Adrenal gland (tissue), 12 donors: ENCODE data around the gene GCSAML. TPM values are rescaled to one million over a fixed set of nuclear protein-coding genes. Genes with fewer than 3 reads are reported as not detected.

Experiments
- DNase-seq, 7 donors: peaks; one replicate each; pipeline ENCODE4 v3.0.0-alpha.2; 2019 to 2020
- H3K27ac ChIP-seq, 5 donors: fragments of 200-600 bp; sonication (generic) in 4 of 5; 1 replicate in 3 of 5; 2 replicates in 2 of 5; pipeline versions ENCODE4 v1.5.1 to v1.8.0; 2016 to 2020; ENCODE audit warnings: mild to moderate bottlenecking in 1 of 5
- H3K27me3 ChIP-seq: fragments of 200-600 bp; 2 replicates; pipeline ENCODE4 v1.8.0; 2021
- H3K36me3 ChIP-seq, 2 donors: fragments of 200-600 bp; replicated peaks in 1 of 2; 1 replicate in 1 of 2; 2 replicates in 1 of 2; pipeline versions ENCODE4 v1.5.1 to v1.8.0; 2018 to 2022
- H3K4me1 ChIP-seq, 2 donors: fragments of 200-600 bp; replicated peaks in 1 of 2; 1 replicate in 1 of 2; 2 replicates in 1 of 2; pipeline versions ENCODE4 v1.5.1 to v1.8.0; 2018 to 2021
- H3K4me3 ChIP-seq, 4 donors: fragments of 200-600 bp; sonication (generic) in 3 of 4; one replicate each; pipeline ENCODE4 v1.5.1; 2016 to 2018
- H3K9me3 ChIP-seq, 3 donors: fragments of 200-600 bp; sonication (generic) in 1 of 3; replicated peaks in 1 of 3; 1 replicate in 2 of 3; 2 replicates in 1 of 3; pipeline versions ENCODE4 v1.5.1 to v1.8.0; 2016 to 2021
- CTCF ChIP-seq, 6 experiments: fragments of 450-650 bp in 4 of 6; fragments of 200-600 bp in 2 of 6; sonication (generic) in 1 of 6; IDR thresholded peaks; 1 replicate in 5 of 6; 2 replicates in 1 of 6; pipeline versions ENCODE4 v1.5.1 to v1.8.0; 2016 to 2021; ENCODE audit warnings: antibody characterized with exemption in 6 of 6, mild to moderate bottlenecking in 2 of 6, moderate library complexity in 1 of 6
- POLR2A ChIP-seq, 2 donors: fragments of 450-650 bp; IDR thresholded peaks; one replicate each; pipeline ENCODE4 v1.6.1; 2017; ENCODE audit warnings: antibody characterized with exemption in 2 of 2, mild to moderate bottlenecking in 2 of 2, moderate library complexity in 1 of 2
- WGBS, 4 donors: extraction: QIAGEN DNeasy Blood & Tissue Kit in 2 of 4; methylation state at CpG; one replicate each; pipeline versions ENCODE4 v1.1.5 to v1.1.7; 2013 to 2017; 5-methylcytosine and 5-hydroxymethylcytosine counted together
- intact Hi-C, 2 donors: fragments of 100-400 bp; cut with DNase I; formaldehyde crosslinking; loops; one replicate each; pipeline versions ENCODE4 v1.14.1 to v1.15.0; 2022 to 2023
- polyA plus RNA-seq, 3 donors: library from polyadenylated mRNA; stranded (reverse); fragments of 200-250 nt in 2 of 3; fragments of 350-450 nt in 1 of 3; fragmentation: Illumina TruSeq in 1 of 3; extraction: RNeasy Lipid Tissue Mini Kit (QIAGEN cat#74804) in 1 of 3; gene quantifications; one replicate each; pipeline ENCODE4 v1.2.3, GENCODE V29; 2013 to 2014
- total RNA-seq, 9 donors: library from RNA; depleted of rRNA in 4 of 9; stranded (reverse); fragments of >200 nt in 4 of 9; fragments of 120-200 nt in 1 of 9; fragmentation: NEBNext Ultra II Directional in 1 of 9; extraction: Animal tissue kit (Norgen Biotek cat#: 25700) in 1 of 9; gene quantifications; one replicate each; pipeline versions ENCODE4 v1.1.0 to v1.2.4, GENCODE V29; 2013 to 2023
- donor health status: healthy with polysubstance abuse.
- donor health status: Bipolar disorder and iron deficiency.
- donor health status: DM: yes; HTN: yes; CAD: no.
- donor health status: DM: no; HTN: no; CAD: no.
- donor health status: DM: no; HTN: no; CAD: no.
- donor health status: DM: yes; HTN: yes; CAD: no.

The GCSAML gene
- total and polyA plus RNA-seq, 12 donors, result 0.03 to 0.76 (median 0.11) TPM; not detected in 9

- Histone ChIP-seq H3K4me1 (no peaks in the 10 kb centered on the region), H3K27me3 (no peaks in the 10 kb centered on the region), H3K36me3 (no peaks in the 10 kb centered on the region), H3K27ac (no peak overlapping the region), H3K9me3 (no peaks in the 10 kb centered on the region), H3K4me3 (no peak overlapping the region)
- no peak for DNase-seq
- intact Hi-C loops, result no loop called here
- WGBS, 4 donors, result 35 to 62% (median 51%) methylated on average over 5 of the region's 5 CpGs
- no peak for TF ChIP-seq CTCF (IDR thresholded peaks at IDR 0.05)
- TF ChIP-seq POLR2A (IDR thresholded peaks at IDR 0.05), result no peak
Observed at GRCh38 chr1:247548092-247548491, 842 bp upstream of the GCSAML start.

GRCh38 chr1:247551721-247552120 is 2.8 kb downstream of the GCSAML start:
- intact Hi-C loops, result no loop called here
- no peaks in the 10 kb centered on the region for H3K9me3 ChIP-seq
- no peak for DNase-seq
- H3K4me1 ChIP-seq, result no peaks in the 10 kb centered on the region
- TF ChIP-seq POLR2A (IDR thresholded peaks at IDR 0.05) (no peak), CTCF (IDR thresholded peaks at IDR 0.05) (no peak)
- no peaks in the 10 kb centered on the region for H3K36me3 ChIP-seq
- no peak overlapping the region for H3K27ac ChIP-seq
- no peak overlapping the region for H3K4me3 ChIP-seq
- WGBS, 4 donors, result 40 to 92% (median 57%) methylated on average over 1 of the region's 1 CpG
- no peaks in the 10 kb centered on the region for H3K27me3 ChIP-seq

GRCh38 chr1:247552231-247552630 is 3.3 kb downstream of the GCSAML start:
- H3K9me3 ChIP-seq, result no peaks in the 10 kb centered on the region
- H3K4me3 ChIP-seq, result no peak overlapping the region
- no peaks in the 10 kb centered on the region for H3K4me1 ChIP-seq
- intact Hi-C loops, result no loop called here
- no peak overlapping the region for H3K27ac ChIP-seq
- H3K36me3 ChIP-seq, result no peaks in the 10 kb centered on the region
- 62 to 78% (median 69%) methylated on average over 2 of the region's 2 CpGs for WGBS, 4 donors
- no peaks in the 10 kb centered on the region for H3K27me3 ChIP-seq
- no peak for DNase-seq
- no peak for TF ChIP-seq CTCF (IDR thresholded peaks at IDR 0.05)
- TF ChIP-seq POLR2A (IDR thresholded peaks at IDR 0.05), result no peak

GRCh38 chr1:247557926-247558674 is 9.2 kb downstream of the GCSAML start:
- 65 to 84% (median 77%) methylated on average over 2 of the region's 2 CpGs for WGBS, 4 donors
- no peak overlapping the region for H3K27ac ChIP-seq
- no peaks in the 10 kb centered on the region for H3K36me3 ChIP-seq
- no peaks in the 10 kb centered on the region for H3K4me1 ChIP-seq
- H3K4me3 ChIP-seq, result no peak overlapping the region
- H3K27me3 ChIP-seq, result no peaks in the 10 kb centered on the region
- DNase-seq, result no peak
- H3K9me3 ChIP-seq, result no peaks in the 10 kb centered on the region
- TF ChIP-seq CTCF (IDR thresholded peaks at IDR 0.05) (no peak), POLR2A (IDR thresholded peaks at IDR 0.05) (no peak)
- intact Hi-C loops, result no loop called here
